Measurements from ENCODE around the gene DKC1. TPM values are rescaled to one million over a fixed set of nuclear protein-coding genes. Genes with fewer than 3 reads are reported as not detected.

DKC1 gene
- total RNA-seq, 1 donor from 2014 or later = 26.1 TPM

- no peaks in the 10 kb centered on the region for H3K27me3 ChIP-seq (ENCODE audit: low read depth)
- peak overlapping the region; percentile 78 for H3K27ac ChIP-seq
- ATAC-seq (no peak), DNase-seq (no peak)
- no peaks in the 10 kb centered on the region for H3K4me1 ChIP-seq
- H3K9me3 ChIP-seq = no peaks in the 10 kb centered on the region
- intact Hi-C loops (cut with DNase I) = no loop called here
- H3K36me3 ChIP-seq = peaks cover 18% of the 10 kb centered on the region
- peak overlapping the region; percentile 70 for H3K4me3 ChIP-seq
- TF ChIP-seq CTCF (IDR thresholded peaks at IDR 0.05) = no peak
These were observed 607 bp upstream of the DKC1 start for GRCh38 chrX:154761977-154762536.

GRCh38 chrX:154774622-154775021, 12.0 kb downstream of the DKC1 start:
- no peak for TF ChIP-seq CTCF (IDR thresholded peaks at IDR 0.05)
- H3K36me3 ChIP-seq = peaks cover 67% of the 10 kb centered on the region
- no peaks in the 10 kb centered on the region for H3K9me3 ChIP-seq
- H3K27ac ChIP-seq = no peak overlapping the region
- no peak for DNase-seq
- no peak for ATAC-seq
- no peak overlapping the region for H3K4me3 ChIP-seq
- H3K27me3 ChIP-seq (ENCODE audit: low read depth) = no peaks in the 10 kb centered on the region
- no peaks in the 10 kb centered on the region for H3K4me1 ChIP-seq
- intact Hi-C loops (cut with DNase I) = no loop called here

- H3K27ac ChIP-seq = no peak overlapping the region
- peaks cover 57% of the 10 kb centered on the region for H3K36me3 ChIP-seq
These were observed 13.0 kb downstream of the DKC1 start for GRCh38 chrX:154775419-154776349.

GRCh38 chrX:154776753-154777152, 14.1 kb downstream of the DKC1 start:
- Histone ChIP-seq H3K4me1 (no peaks in the 10 kb centered on the region), H3K27ac (no peak overlapping the region), H3K27me3 (ENCODE audit: low read depth) (no peaks in the 10 kb centered on the region), H3K9me3 (no peaks in the 10 kb centered on the region), H3K4me3 (no peak overlapping the region), H3K36me3 (peaks cover 54% of the 10 kb centered on the region)
- intact Hi-C loops (cut with DNase I) = no loop called here
- DNase-seq (no peak), ATAC-seq (no peak)
- TF ChIP-seq CTCF (IDR thresholded peaks at IDR 0.05) = no peak

More at GRCh38 chrX:154775419-154776349, 13.0 kb downstream of the DKC1 start:
- intact Hi-C loops (cut with DNase I) = no loop called here
- Histone ChIP-seq H3K4me1 (no peaks in the 10 kb centered on the region), H3K27me3 (ENCODE audit: low read depth) (no peaks in the 10 kb centered on the region), H3K9me3 (no peaks in the 10 kb centered on the region), H3K4me3 (no peak overlapping the region)
- ATAC-seq = peak; percentile 56 to 65
- no peak for DNase-seq
- TF ChIP-seq CTCF (IDR thresholded peaks at IDR 0.05) = no peak

GRCh38 chrX:154779261-154779660, 16.6 kb downstream of the DKC1 start:
- DNase-seq = no peak
- ATAC-seq = no peak
- peaks cover 45% of the 10 kb centered on the region for H3K36me3 ChIP-seq
- intact Hi-C loops (cut with DNase I) = no loop called here
- TF ChIP-seq CTCF (IDR thresholded peaks at IDR 0.05) = no peak
- H3K9me3 ChIP-seq = no peaks in the 10 kb centered on the region
- H3K4me1 ChIP-seq = no peaks in the 10 kb centered on the region
- H3K4me3 ChIP-seq = no peak overlapping the region
- H3K27me3 ChIP-seq (ENCODE audit: low read depth) = no peaks in the 10 kb centered on the region
- H3K27ac ChIP-seq = no peak overlapping the region

Measured in lower lobe of right lung (tissue), 2 donors.